WI38 (cell line): ENCODE results near the gene HSPB7.

Source experiments
- H3K4me3 ChIP-seq: 2 replicates; pipeline ENCODE4 v1.5.1; 2011; ENCODE audit warnings: low read depth, mild to moderate bottlenecking, control low read depth, low read length
- TF ChIP-seq, protein P1 (sequence below): IDR thresholded peaks from 2 replicates; pipeline ENCODE4 v1.5.1; 2012; ENCODE audit warnings: low read depth, mild to moderate bottlenecking, control low read depth, low read length

HSPB7 gene

DNA sequence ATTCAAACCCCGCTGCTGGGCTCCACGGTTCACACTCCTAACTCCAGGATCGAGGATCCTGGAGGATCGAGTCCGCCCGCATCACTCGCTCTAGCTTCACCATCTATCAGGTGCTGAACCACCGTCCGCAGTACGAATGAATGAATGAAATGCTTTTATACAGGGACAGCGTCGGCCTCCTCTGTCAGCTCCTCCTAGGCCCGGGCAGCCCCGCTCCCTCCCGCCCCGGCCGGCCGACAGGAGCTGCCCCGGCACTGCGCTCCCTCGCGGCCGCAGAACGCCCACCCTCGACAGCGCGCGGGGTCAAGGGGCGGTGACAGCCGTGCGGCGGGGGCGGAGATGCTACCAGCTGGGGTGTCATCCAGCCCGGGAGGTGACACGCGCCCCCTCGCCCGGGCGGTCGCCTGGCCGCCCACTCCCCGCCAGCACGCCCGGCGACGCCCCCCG, 42.5 kb downstream of the HSPB7 start:
- H3K4me3 ChIP-seq = peak overlapping the region; percentile 79
- TF ChIP-seq, protein P1, sequence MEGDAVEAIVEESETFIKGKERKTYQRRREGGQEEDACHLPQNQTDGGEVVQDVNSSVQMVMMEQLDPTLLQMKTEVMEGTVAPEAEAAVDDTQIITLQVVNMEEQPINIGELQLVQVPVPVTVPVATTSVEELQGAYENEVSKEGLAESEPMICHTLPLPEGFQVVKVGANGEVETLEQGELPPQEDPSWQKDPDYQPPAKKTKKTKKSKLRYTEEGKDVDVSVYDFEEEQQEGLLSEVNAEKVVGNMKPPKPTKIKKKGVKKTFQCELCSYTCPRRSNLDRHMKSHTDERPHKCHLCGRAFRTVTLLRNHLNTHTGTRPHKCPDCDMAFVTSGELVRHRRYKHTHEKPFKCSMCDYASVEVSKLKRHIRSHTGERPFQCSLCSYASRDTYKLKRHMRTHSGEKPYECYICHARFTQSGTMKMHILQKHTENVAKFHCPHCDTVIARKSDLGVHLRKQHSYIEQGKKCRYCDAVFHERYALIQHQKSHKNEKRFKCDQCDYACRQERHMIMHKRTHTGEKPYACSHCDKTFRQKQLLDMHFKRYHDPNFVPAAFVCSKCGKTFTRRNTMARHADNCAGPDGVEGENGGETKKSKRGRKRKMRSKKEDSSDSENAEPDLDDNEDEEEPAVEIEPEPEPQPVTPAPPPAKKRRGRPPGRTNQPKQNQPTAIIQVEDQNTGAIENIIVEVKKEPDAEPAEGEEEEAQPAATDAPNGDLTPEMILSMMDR = no peak

DNA sequence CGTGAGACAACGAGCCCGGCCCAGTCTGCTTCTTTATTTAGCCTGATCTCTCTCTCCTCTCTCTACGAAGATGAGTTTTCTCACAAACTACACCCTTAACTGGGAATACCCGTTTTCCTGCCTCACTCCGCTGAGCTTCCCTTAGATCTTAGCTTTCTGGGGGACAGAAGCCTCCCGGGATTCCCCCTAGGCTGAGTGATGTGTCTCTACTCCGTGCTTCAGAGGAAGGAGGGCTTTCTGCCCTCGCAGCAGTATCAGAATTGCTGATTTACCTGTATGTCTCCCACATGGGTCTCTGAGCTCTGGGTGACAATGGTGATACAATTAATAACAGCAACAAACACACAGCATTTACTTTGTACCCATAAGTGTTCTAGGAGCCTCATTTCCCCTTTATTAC, 43.0 kb downstream of the HSPB7 start:
- TF ChIP-seq, protein P1 = no peak

DNA sequence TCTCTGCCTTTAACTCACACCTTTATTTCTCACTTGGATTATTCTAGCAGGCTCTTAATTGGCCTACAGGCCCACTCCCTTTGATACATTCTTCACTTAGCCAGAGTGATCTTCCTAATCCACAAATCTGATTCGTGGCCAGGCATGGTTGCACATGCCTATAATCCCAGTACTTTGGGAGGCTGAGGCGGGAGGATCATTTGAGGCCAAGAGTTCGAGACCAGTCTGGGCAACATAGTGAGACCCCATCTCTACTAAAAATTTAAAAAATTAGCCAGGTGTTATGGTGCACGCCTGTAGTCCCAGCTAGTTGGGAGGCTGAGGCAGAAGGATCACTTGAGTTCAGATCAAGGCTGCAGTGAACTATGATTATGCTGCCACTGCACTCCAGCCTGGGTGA, 44.1 kb downstream of the HSPB7 start:
- TF ChIP-seq, protein P1 = no peak
- no peak overlapping the region for H3K4me3 ChIP-seq

More for the DNA sequence above, 43.0 kb downstream of the HSPB7 start:
- H3K4me3 ChIP-seq = peak overlapping the region; percentile 79

DNA sequence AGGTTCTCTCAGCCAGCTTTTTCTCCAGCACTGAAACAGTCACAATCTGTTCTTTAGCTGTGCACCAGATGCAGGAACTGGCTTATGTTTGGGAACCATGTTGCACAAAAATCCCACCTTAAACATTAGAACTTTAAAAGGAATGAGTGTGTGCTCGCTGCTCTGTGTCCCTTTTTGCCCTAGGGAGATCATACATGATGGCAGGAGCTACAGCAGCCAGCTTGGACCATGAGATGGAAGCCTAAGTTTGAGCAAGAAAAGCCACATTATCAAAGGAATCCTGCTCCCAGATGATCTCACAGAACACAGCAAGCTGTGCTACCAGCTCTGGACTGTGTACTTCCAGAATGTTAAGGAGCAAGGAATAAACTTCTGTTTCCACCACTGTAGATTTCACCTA, 45.4 kb downstream of the HSPB7 start:
- no peak overlapping the region for H3K4me3 ChIP-seq
- TF ChIP-seq, protein P1 = no peak

DNA sequence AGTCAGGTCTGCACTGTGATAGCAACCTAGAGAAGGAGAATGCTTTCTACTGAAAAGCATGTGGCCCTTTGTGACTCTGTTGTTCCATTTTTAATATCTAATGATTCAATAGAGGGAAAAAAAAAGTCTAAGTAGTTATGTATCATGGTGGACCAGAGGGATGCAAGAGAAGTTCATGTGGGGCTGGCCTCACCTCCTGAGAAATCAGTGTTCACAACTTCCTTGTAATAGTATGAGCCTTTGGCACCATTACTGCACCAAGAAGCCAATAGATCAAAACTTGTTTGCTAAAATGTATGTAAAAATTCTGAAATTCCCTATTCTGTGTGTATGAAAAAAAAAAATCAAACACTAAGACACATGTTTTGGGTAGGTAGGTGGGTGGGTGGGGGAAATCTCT, 46.9 kb downstream of the HSPB7 start:
- TF ChIP-seq, protein P1 = no peak

DNA sequence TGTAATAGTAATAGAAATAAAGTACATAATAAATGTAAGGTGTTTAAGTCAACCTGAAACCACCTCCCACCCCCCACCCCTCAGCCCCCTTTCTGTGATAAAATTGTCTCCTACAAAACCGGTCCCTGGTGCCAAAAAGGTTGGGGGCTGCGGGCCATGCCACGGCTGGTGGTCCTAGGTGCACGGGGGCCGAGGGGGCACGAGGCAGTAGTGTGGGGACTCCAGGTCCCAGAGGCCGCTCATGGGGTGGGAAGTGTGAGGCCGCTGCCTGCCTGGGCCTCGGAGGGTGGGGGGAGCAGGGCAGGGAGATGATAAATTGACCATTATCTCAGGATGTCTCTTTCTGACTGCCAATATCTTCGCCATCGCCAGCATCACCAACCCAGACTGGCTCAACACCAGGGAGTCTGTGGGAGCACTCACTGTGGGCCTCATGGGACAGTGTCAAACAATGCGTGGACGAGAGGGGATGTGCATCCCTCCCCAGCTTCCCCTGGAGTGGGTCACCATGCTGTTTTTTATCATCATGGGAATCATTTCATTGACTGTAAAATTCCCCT, 48.4 kb downstream of the HSPB7 start:
- TF ChIP-seq, protein P1 = no peak
- no peak overlapping the region for H3K4me3 ChIP-seq

More for the DNA sequence above, 46.9 kb downstream of the HSPB7 start:
- no peak overlapping the region for H3K4me3 ChIP-seq

DNA sequence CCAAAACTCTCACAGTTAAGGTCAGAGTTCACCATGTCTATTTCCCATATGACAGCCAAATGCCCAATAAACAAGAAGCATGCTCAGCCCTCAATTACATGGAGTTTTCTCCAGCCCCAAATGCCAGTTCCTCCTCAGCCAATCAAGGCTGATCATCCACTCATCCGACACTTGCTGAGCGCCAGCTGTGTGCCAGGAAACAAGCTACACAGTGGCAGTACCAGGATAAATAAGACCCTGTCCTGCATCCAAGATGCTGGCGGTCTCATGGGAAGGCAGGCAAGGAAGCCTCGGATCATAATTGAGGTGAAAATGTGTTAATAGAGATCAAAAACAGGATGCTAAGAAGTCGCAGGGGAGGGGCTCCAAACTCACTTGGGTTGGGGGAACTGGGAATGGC, 49.7 kb downstream of the HSPB7 start:
- TF ChIP-seq, protein P1 = no peak
- H3K4me3 ChIP-seq = no peak overlapping the region
